ENCODE results near the gene ARL15. TPM values are rescaled to one million over a fixed set of nuclear protein-coding genes. Genes with fewer than 3 reads are reported as not detected.

The ARL15 gene
- total and polyA plus RNA-seq, 2 of the 8 experiments (the other 6 are each of a cell fraction or from before 2014, with no cell fraction given) = 9.9 to 21.2 TPM

GRCh38 chr5:53970475-53970874 is 339.9 kb downstream of the ARL15 start:
- Histone ChIP-seq H2BK12ac (ENCODE audit: low read depth, low read length) (no peak overlapping the region), H3K4me3 (ENCODE audit: extremely low read depth in 1 of 4, insufficient read depth in 2 of 4, low read depth in 3 of 4, low read length in 4 of 4) (no peak overlapping the region), H3K23ac (ENCODE audit: insufficient read length) (no peak overlapping the region), H3K9me3 (ENCODE audit: insufficient read depth in 2 of 2, low read depth in 1 of 2, low read length in 1 of 2) (no peaks in the 10 kb centered on the region), H2BK5ac (ENCODE audit: low read depth, low read length) (no peak overlapping the region), H3K4ac (replicated peaks; ENCODE audit: insufficient read length, low read depth, low read length) (no peak overlapping the region), H2AFZ (ENCODE audit: low read length) (no peak overlapping the region), H3K79me1 (ENCODE audit: low read depth, low read length) (no peaks in the 10 kb centered on the region), H3K18ac (ENCODE audit: extremely low read depth, low read length) (no peak overlapping the region), H3K36me3 (ENCODE audit: control insufficient read depth in 2 of 4, insufficient read depth in 4 of 4, low read length in 3 of 4) (no peaks in the 10 kb centered on the region), H2BK120ac (replicated peaks; ENCODE audit: low read depth, low read length) (no peak overlapping the region), H4K8ac (ENCODE audit: extremely low read depth, insufficient read depth, low read length) (no peak overlapping the region), H3K14ac (ENCODE audit: insufficient read length) (no peak overlapping the region), H3K79me2 (ENCODE audit: control insufficient read depth in 1 of 2, insufficient read depth in 2 of 2, low read length in 2 of 2) (no peaks in the 10 kb centered on the region), H3K56ac (replicated peaks; ENCODE audit: insufficient read length, low read depth, low read length) (no peak overlapping the region), H2BK15ac (ENCODE audit: low read length) (no peak overlapping the region), H3K27me3 (replicated peaks in 1 of 4; ENCODE audit: control insufficient read depth in 3 of 4, extremely low read depth in 1 of 4, insufficient read depth in 3 of 4, low read length in 3 of 4) (no peaks in the 10 kb centered on the region), H3K4me2 (ENCODE audit: insufficient read depth in 1 of 2, low read depth in 2 of 2, low read length in 2 of 2) (no peak overlapping the region), H3K9ac (replicated peaks in 1 of 4; ENCODE audit: extremely low read depth in 1 of 4, low read depth in 3 of 4, low read length in 3 of 4) (no peak overlapping the region), H3K27ac (ENCODE audit: low read depth, low read length) (no peak overlapping the region), H4K91ac (replicated peaks; ENCODE audit: insufficient read length, low read length) (no peak overlapping the region), H2AK5ac (ENCODE audit: low read depth, low read length) (no peak overlapping the region), H4K20me1 (replicated peaks in 1 of 2; ENCODE audit: control insufficient read depth in 1 of 2, insufficient read depth in 2 of 2, low read length in 2 of 2) (no peaks in the 10 kb centered on the region), H4K5ac (ENCODE audit: insufficient read length, low read depth, low read length) (no peak overlapping the region), H3K4me1 (replicated peaks in 1 of 4; ENCODE audit: control insufficient read depth in 3 of 4, insufficient read depth in 4 of 4, low read length in 3 of 4) (no peaks in the 10 kb centered on the region), H3K23me2 (ENCODE audit: low read depth, low read length) (no peaks in the 10 kb centered on the region), H2BK20ac (ENCODE audit: low read length) (no peak overlapping the region)
- ChIA-PET POLR2A (ENCODE audit: partially characterized antibody) (no interaction called here), CTCF (ENCODE audit: partially characterized antibody) (interaction anchor here (1.1 kb wide), 1 partner anchor 872 kb away, joined by 3 read pairs; no protein-coding TSS in a partner anchor)
- no peak for DNase-seq (ENCODE audit: low read depth in 1 of 2, low spot score in 2 of 2)
- no peak for FAIRE-seq
- 98% methylated on average over 3 of the region's 3 CpGs; no CpG with 5 or more reads in 1 of the 2 experiments for WGBS, 2 experiments (ENCODE audit: extremely low coverage in 1 of 2, insufficient coverage in 1 of 2, insufficient read length in 1 of 2, insufficient replicate concordance in 2 of 2, low coverage in 1 of 2, low lambda C conversion rate in 2 of 2, missing lambda C conversion rate in 1 of 2)
- no peak for TF ChIP-seq TAF7 (optimal IDR thresholded peaks at IDR 0.05; ENCODE audit: borderline replicate concordance, low read depth, low read length)
- no peak for TF ChIP-seq TAF1 (IDR thresholded peaks at IDR 0.05; ENCODE audit: low read depth, low read length)
- TF ChIP-seq YY1 (IDR thresholded peaks at IDR 0.05; ENCODE audit: low read depth, low read length) = no peak

Data from H1 (cell line).